Fibroblast of villous mesenchyme (primary cell): Measurements from ENCODE around the gene TCEA2. TPM values are rescaled to one million over a fixed set of nuclear protein-coding genes. Genes with fewer than 3 reads are reported as not detected.

Experiments
- DNase-seq: peaks from one replicate; pipeline ENCODE4 v3.0.0-alpha.2; 2010; ENCODE audit warnings: low read depth
- H3K4me3 ChIP-seq: 2 replicates; pipeline ENCODE4 v1.5.1; 2011; ENCODE audit warnings: low read depth, mild to moderate bottlenecking, low read length
- CTCF ChIP-seq: IDR thresholded peaks from 2 replicates; pipeline ENCODE4 v1.5.1; 2012; ENCODE audit warnings: low read depth, mild to moderate bottlenecking, low read length; ENCODE audit not compliant: insufficient read depth
- total RNA-seq: library from RNA; depleted of rRNA; stranded (reverse); fragments of >200 nt; gene quantifications from 2 replicates; pipeline ENCODE4 v1.2.3, GENCODE V29; 2012

Gene TCEA2
- total RNA-seq, 1 donor = 20.7 TPM

- no peak overlapping the region for H3K4me3 ChIP-seq
- TF ChIP-seq CTCF = no peak
- no peak for DNase-seq
Measured at GRCh38 chr20:64093013-64093503, 30.1 kb downstream of the TCEA2 start.

- no peak overlapping the region for H3K4me3 ChIP-seq
- TF ChIP-seq CTCF = no peak
- no peak for DNase-seq
Measured at GRCh38 chr20:64095455-64095854, 32.5 kb downstream of the TCEA2 start.

GRCh38 chr20:64095927-64096326 is 32.9 kb downstream of the TCEA2 start:
- no peak for DNase-seq
- no peak for TF ChIP-seq CTCF

DNA sequence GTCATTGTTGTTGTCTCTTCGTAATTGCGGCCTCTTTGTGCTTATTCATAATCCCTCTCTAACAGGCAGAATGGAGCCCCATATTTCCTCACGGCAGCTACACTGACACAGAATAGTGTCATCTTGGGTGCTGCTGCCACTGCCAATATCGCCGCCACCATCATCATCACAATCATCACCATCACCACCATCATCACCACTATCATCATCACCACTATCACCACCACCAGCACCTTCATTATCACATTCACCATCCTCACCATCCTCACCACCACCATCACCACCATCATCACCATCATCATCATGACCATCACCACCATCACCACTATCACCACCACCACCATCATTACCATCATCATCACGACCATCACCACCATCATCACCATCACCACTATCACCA is 33.5 kb downstream of the TCEA2 start:
- no peak for TF ChIP-seq CTCF
- no peak for DNase-seq
- no peak overlapping the region for H3K4me3 ChIP-seq

More at GRCh38 chr20:64095927-64096326, 32.9 kb downstream of the TCEA2 start:
- no peak overlapping the region for H3K4me3 ChIP-seq

DNA sequence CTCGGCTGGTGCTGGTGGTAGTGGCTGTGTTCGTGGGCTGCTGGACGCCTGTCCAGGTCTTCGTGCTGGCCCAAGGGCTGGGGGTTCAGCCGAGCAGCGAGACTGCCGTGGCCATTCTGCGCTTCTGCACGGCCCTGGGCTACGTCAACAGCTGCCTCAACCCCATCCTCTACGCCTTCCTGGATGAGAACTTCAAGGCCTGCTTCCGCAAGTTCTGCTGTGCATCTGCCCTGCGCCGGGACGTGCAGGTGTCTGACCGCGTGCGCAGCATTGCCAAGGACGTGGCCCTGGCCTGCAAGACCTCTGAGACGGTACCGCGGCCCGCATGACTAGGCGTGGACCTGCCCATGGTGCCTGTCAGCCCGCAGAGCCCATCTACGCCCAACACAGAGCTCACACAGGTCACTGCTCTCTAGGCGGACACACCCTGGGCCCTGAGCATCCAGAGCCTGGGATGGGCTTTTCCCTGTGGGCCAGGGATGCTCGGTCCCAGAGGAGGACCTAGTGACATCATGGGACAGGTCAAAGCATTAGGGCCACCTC is 35.5 kb downstream of the TCEA2 start:
- no peak for TF ChIP-seq CTCF
- no peak for DNase-seq
- no peak overlapping the region for H3K4me3 ChIP-seq

DNA sequence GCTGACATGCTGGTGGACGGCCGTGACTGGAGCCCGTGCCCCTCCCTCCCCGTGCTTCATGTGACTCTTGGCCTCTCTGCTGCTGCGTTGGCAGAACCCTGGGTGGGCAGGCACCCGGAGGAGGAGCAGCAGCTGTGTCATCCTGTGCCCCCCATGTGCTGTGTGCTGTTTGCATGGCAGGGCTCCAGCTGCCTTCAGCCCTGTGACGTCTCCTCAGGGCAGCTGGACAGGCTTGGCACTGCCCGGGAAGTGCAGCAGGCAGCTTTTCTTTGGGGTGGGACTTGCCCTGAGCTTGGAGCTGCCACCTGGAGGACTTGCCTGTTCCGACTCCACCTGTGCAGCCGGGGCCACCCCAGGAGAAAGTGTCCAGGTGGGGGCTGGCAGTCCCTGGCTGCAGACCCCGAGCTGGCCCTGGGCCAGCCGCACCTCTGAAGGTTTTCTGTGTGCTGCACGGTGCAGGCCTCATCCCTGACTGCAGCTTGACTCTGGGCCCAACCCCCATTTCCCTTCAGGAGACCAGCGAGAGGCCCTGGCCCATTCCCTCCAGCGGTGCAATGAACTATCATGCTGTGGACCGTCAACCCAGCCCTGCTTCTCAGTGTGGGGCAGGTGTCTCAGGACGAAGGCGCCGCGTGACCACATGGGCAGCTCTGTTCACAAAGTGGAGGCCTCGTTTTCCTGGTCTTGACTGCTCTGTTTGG is 36.2 kb downstream of the TCEA2 start:
- no peak for DNase-seq
- H3K4me3 ChIP-seq = no peak overlapping the region
- no peak for TF ChIP-seq CTCF
